ENCODE measurements around the gene MYMK.

The MYMK gene

GRCh38 chr9:133517711-133518110, 7.0 kb downstream of the MYMK start:
- in situ Hi-C loops (cut with MboI; ENCODE audit: low sequenced_read_pairs, unreplicated experiment) = no loop called here
- no peak for TF ChIP-seq CTCF (IDR thresholded peaks at IDR 0.05; ENCODE audit: borderline replicate concordance, control extremely low read depth, extremely low read depth, insufficient read depth, missing control alignments)
- no peak for DNase-seq (ENCODE audit: low spot score)

GRCh38 chr9:133516961-133517350, 7.8 kb downstream of the MYMK start:
- TF ChIP-seq CTCF (IDR thresholded peaks at IDR 0.05; ENCODE audit: borderline replicate concordance, control extremely low read depth, extremely low read depth, insufficient read depth, missing control alignments) = no peak
- DNase-seq (ENCODE audit: low spot score) = no peak
- in situ Hi-C loops (cut with MboI; ENCODE audit: low sequenced_read_pairs, unreplicated experiment) = no loop called here

- TF ChIP-seq CTCF (IDR thresholded peaks at IDR 0.05; ENCODE audit: borderline replicate concordance, control extremely low read depth, extremely low read depth, insufficient read depth, missing control alignments) = no peak
- in situ Hi-C loops (cut with MboI; ENCODE audit: low sequenced_read_pairs, unreplicated experiment) = no loop called here
- no peak for DNase-seq (ENCODE audit: low spot score)
Measured at GRCh38 chr9:133516256-133516960, 8.4 kb downstream of the MYMK start.

GRCh38 chr9:133515615-133516255, 9.0 kb downstream of the MYMK start:
- in situ Hi-C loops (cut with MboI; ENCODE audit: low sequenced_read_pairs, unreplicated experiment) = no loop called here
- no peak for TF ChIP-seq CTCF (IDR thresholded peaks at IDR 0.05; ENCODE audit: borderline replicate concordance, control extremely low read depth, extremely low read depth, insufficient read depth, missing control alignments)

GRCh38 chr9:133515240-133515610, 9.5 kb downstream of the MYMK start:
- no peak for DNase-seq (ENCODE audit: low spot score)
- in situ Hi-C loops (cut with MboI; ENCODE audit: low sequenced_read_pairs, unreplicated experiment) = no loop called here
- no peak for TF ChIP-seq CTCF (IDR thresholded peaks at IDR 0.05; ENCODE audit: borderline replicate concordance, control extremely low read depth, extremely low read depth, insufficient read depth, missing control alignments)

More at GRCh38 chr9:133515615-133516255, 9.0 kb downstream of the MYMK start:
- DNase-seq (ENCODE audit: low spot score) = no peak

- DNase-seq (ENCODE audit: low spot score) = no peak
- no peak for TF ChIP-seq CTCF (IDR thresholded peaks at IDR 0.05; ENCODE audit: borderline replicate concordance, control extremely low read depth, extremely low read depth, insufficient read depth, missing control alignments)
- in situ Hi-C loops (cut with MboI; ENCODE audit: low sequenced_read_pairs, unreplicated experiment) = no loop called here
Measured at GRCh38 chr9:133514460-133515239, 10.1 kb downstream of the MYMK start.
